Smooth muscle cell (in vitro differentiated cells): ENCODE data around the gene BTG1. TPM values are rescaled to one million over a fixed set of nuclear protein-coding genes. Genes with fewer than 3 reads are reported as not detected.

Experiments used
- DNase-seq: peaks from one replicate; lab custom pipeline; 2025; ENCODE audit not compliant: unreplicated experiment; lab: John Stamatoyannopoulos, UW
- H2AFZ ChIP-seq: fragments of 200-600 bp; sonication (generic); 2 replicates; pipeline ENCODE4 v1.6.0; 2016; ENCODE audit warnings: antibody characterized with exemption, low read depth, mild to moderate bottlenecking
- H3F3A ChIP-seq: fragments of 200-600 bp; sonication (generic); 2 replicates; pipeline ENCODE4 v1.6.0; 2017; ENCODE audit warnings: antibody characterized with exemption, low read depth
- H3K27ac ChIP-seq: fragments of 200-600 bp; sonication (generic); 2 replicates; pipeline ENCODE4 v1.5.1; 2016; ENCODE audit warnings: low read depth, mild to moderate bottlenecking
- H3K27me3 ChIP-seq: fragments of 200-600 bp; sonication (generic); 2 replicates; pipeline ENCODE4 v1.6.1; 2016; ENCODE audit warnings: low read depth, mild to moderate bottlenecking
- H3K36me3 ChIP-seq: fragments of 200-600 bp; sonication (generic); 2 replicates; pipeline ENCODE4 v1.5.1; 2016; ENCODE audit warnings: low read depth
- H3K4me1 ChIP-seq: fragments of 200-600 bp; sonication (generic); 2 replicates; pipeline ENCODE4 v1.5.1; 2016; ENCODE audit warnings: low read depth
- H3K4me2 ChIP-seq: fragments of 200-600 bp; sonication (generic); 2 replicates; pipeline ENCODE4 v1.6.0; 2016; ENCODE audit warnings: mild to moderate bottlenecking
- H3K4me3 ChIP-seq: fragments of 200-600 bp; sonication (generic); 2 replicates; pipeline ENCODE4 v1.5.1; 2016; ENCODE audit warnings: mild to moderate bottlenecking
- H3K79me2 ChIP-seq: fragments of 200-600 bp; sonication (generic); 2 replicates; pipeline ENCODE4 v1.6.0; 2016; ENCODE audit warnings: low read depth, mild to moderate bottlenecking
- H3K9ac ChIP-seq: fragments of 200-600 bp; sonication (generic); 2 replicates; pipeline ENCODE4 v1.6.0; 2016; ENCODE audit warnings: low read depth
- H3K9me3 ChIP-seq: fragments of 200-600 bp; sonication (generic); replicated peaks from 2 replicates; pipeline ENCODE4 v1.5.1; 2016; ENCODE audit warnings: low read depth
- H4K20me1 ChIP-seq: fragments of 200-600 bp; sonication (generic); 2 replicates; pipeline ENCODE4 v1.6.0; 2016; ENCODE audit warnings: low read depth
- WGBS: methylation state at CpG from one replicate; pipeline ENCODE4 v1.1.7; 2016; ENCODE audit warnings: low lambda C conversion rate; 5-methylcytosine and 5-hydroxymethylcytosine counted together
- polyA plus RNA-seq: library from polyadenylated mRNA; unstranded; fragments of >200 nt; fragmentation: Nextera tagmentation; extraction: Ambion mirVana; gene quantifications from 2 replicates; pipeline ENCODE4 v1.2.1, GENCODE V29; 2016
- total RNA-seq: library from RNA; depleted of rRNA; stranded (reverse); fragments of >200 nt; gene quantifications from 2 replicates; pipeline ENCODE4 v1.2.3, GENCODE V29; 2014
- TF ChIP-seq, protein P1 (sequence below): fragments of 200-600 bp; sonication (generic); IDR thresholded peaks from 2 replicates; pipeline ENCODE4 v1.5.1; 2017; ENCODE audit warnings: borderline replicate concordance, mild to moderate bottlenecking, antibody characterized with exemption; ENCODE audit not compliant: insufficient read depth, poor library complexity, severe bottlenecking

The BTG1 gene
- total and polyA plus RNA-seq, 2 experiments from 2014 or later = 42.1 to 70.4 TPM

DNA sequence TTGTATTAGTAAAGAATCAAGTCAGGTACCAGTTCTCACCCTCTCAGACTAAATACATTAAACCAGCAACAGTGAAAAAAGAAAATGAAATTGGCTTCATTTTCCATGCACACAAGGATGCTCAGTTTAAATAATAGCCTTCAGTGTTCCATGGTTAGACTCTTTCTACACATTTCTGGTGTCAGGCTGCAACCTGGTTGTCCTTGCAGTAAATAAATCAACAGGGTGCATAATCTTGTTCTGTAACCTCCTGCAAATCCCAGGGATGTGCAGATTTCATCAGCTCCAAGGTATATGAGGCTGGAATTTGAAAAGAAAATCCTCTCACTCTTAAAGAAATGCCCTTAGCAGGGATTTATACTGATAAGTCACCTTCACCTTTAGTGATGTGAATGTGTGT lies 46.7 kb upstream of the BTG1 start:
- no peak overlapping the region for H3K4me2 ChIP-seq
- H2AFZ ChIP-seq = no peak overlapping the region
- H3K36me3 ChIP-seq = no peaks in the 10 kb centered on the region
- no peaks in the 10 kb centered on the region for H3K27me3 ChIP-seq
- TF ChIP-seq, protein P1, sequence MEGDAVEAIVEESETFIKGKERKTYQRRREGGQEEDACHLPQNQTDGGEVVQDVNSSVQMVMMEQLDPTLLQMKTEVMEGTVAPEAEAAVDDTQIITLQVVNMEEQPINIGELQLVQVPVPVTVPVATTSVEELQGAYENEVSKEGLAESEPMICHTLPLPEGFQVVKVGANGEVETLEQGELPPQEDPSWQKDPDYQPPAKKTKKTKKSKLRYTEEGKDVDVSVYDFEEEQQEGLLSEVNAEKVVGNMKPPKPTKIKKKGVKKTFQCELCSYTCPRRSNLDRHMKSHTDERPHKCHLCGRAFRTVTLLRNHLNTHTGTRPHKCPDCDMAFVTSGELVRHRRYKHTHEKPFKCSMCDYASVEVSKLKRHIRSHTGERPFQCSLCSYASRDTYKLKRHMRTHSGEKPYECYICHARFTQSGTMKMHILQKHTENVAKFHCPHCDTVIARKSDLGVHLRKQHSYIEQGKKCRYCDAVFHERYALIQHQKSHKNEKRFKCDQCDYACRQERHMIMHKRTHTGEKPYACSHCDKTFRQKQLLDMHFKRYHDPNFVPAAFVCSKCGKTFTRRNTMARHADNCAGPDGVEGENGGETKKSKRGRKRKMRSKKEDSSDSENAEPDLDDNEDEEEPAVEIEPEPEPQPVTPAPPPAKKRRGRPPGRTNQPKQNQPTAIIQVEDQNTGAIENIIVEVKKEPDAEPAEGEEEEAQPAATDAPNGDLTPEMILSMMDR = no peak
- no peak overlapping the region for H3K9ac ChIP-seq
- H3F3A ChIP-seq = no peaks in the 10 kb centered on the region
- peaks cover 6% of the 10 kb centered on the region for H3K4me1 ChIP-seq
- no peak for DNase-seq
- H3K9me3 ChIP-seq = no peaks in the 10 kb centered on the region
- H4K20me1 ChIP-seq = no peaks in the 10 kb centered on the region
- H3K4me3 ChIP-seq = no peak overlapping the region
- no peak overlapping the region for H3K27ac ChIP-seq
- H3K79me2 ChIP-seq = no peaks in the 10 kb centered on the region

- no peak for DNase-seq
- H3K9ac ChIP-seq = no peak overlapping the region
- no peak overlapping the region for H3K27ac ChIP-seq
- no peaks in the 10 kb centered on the region for H3K79me2 ChIP-seq
- H2AFZ ChIP-seq = no peak overlapping the region
- peaks cover 6% of the 10 kb centered on the region for H3K4me1 ChIP-seq
- 86% methylated on average over 3 of the region's 3 CpGs for WGBS
- no peak overlapping the region for H3K4me3 ChIP-seq
- no peaks in the 10 kb centered on the region for H3F3A ChIP-seq
- no peak overlapping the region for H3K4me2 ChIP-seq
- no peaks in the 10 kb centered on the region for H4K20me1 ChIP-seq
- H3K27me3 ChIP-seq = no peaks in the 10 kb centered on the region
- no peaks in the 10 kb centered on the region for H3K9me3 ChIP-seq
- TF ChIP-seq, protein P1 = no peak
- H3K36me3 ChIP-seq = no peaks in the 10 kb centered on the region
Observed at GRCh38 chr12:92191061-92191460, 45.4 kb upstream of the BTG1 start.

- no peak overlapping the region for H3K9ac ChIP-seq
- H3K27me3 ChIP-seq = no peaks in the 10 kb centered on the region
- H3F3A ChIP-seq = no peaks in the 10 kb centered on the region
- peaks cover 4% of the 10 kb centered on the region for H3K4me1 ChIP-seq
- no peak overlapping the region for H3K4me2 ChIP-seq
- H3K27ac ChIP-seq = no peak overlapping the region
- H3K4me3 ChIP-seq = no peak overlapping the region
- no peak overlapping the region for H2AFZ ChIP-seq
- TF ChIP-seq, protein P1 = no peak
- no peak for DNase-seq
- 92% methylated on average over 7 of the region's 7 CpGs for WGBS
- no peaks in the 10 kb centered on the region for H3K9me3 ChIP-seq
- no peaks in the 10 kb centered on the region for H4K20me1 ChIP-seq
- no peaks in the 10 kb centered on the region for H3K36me3 ChIP-seq
- no peaks in the 10 kb centered on the region for H3K79me2 ChIP-seq
Observed at GRCh38 chr12:92188517-92189188, 43.0 kb upstream of the BTG1 start.

DNA sequence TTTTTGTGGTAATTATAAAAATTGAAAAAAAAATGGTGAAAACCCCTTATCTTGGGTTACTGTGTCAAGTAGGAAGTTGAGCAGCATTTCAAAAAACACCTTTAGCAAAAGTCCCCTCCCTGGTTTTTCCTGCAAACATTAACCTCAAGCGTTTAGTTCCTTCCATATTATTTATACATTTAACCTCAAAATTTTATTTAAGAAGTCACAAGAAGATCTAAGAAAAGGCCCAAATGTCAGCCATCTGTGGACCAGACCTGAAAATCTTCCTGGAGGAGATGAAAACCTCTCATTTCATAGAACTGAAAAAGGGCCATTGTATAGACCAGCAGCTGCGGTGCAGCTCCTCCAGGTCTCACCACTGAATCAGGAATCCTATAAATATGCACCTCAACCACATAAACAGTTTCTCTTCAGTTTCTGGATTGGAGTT lies 40.4 kb upstream of the BTG1 start:
- H3K36me3 ChIP-seq = no peaks in the 10 kb centered on the region
- no peak for DNase-seq
- H3K4me3 ChIP-seq = no peak overlapping the region
- H4K20me1 ChIP-seq = no peaks in the 10 kb centered on the region
- H3K79me2 ChIP-seq = no peaks in the 10 kb centered on the region
- H3F3A ChIP-seq = no peaks in the 10 kb centered on the region
- H3K9me3 ChIP-seq = no peaks in the 10 kb centered on the region
- no peak overlapping the region for H3K27ac ChIP-seq
- no peaks in the 10 kb centered on the region for H3K27me3 ChIP-seq
- H3K9ac ChIP-seq = no peak overlapping the region
- H3K4me1 ChIP-seq = peaks cover 4% of the 10 kb centered on the region
- TF ChIP-seq, protein P1 = no peak
- WGBS = 94% methylated on average over 2 of the region's 2 CpGs
- no peak overlapping the region for H3K4me2 ChIP-seq
- no peak overlapping the region for H2AFZ ChIP-seq
